Erythroblast (primary cell): ENCODE results near the gene SLC25A43.

Experiments used
- GATA1 ChIP-seq: IDR thresholded peaks from 2 replicates; pipeline ENCODE4 v1.6.1; 2011; ENCODE audit warnings: low read depth, mild to moderate bottlenecking, control low read depth, low read length, moderate library complexity
- POLR2A ChIP-seq: IDR thresholded peaks from 2 replicates; pipeline ENCODE4 v1.6.1; 2011; ENCODE audit warnings: mild to moderate bottlenecking, low read length

DNA sequence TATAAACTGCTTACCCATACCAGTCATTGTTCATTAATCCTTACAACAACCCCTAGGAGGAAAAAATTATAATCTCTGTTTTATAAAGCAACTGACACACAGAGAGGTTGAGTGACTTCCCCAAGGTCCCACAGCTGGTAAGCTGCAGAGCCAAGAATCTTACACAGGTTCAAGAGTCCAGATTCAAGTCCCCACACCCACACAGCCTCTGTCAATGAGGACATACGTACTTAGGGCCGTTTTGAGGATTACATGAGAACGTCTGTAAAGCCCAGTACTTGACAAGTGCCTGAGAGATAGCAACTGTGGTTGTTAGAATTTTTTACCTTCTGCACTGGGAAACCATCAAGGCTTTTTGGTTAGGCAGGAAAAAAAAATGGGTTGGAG is 556 bp upstream of the SLC25A43 start:
- TF ChIP-seq POLR2A (no peak), GATA1 (no peak)
